Loucy (cell line): ENCODE measurements around the gene ICAM5.
A peak's percentile ranks its signal among the peaks of the same experiment; 100 is the strongest.

ENCODE experiments used
- H2AFZ ChIP-seq: fragments of 200-600 bp; sonication (generic); 2 replicates; pipeline ENCODE4 v1.6.0; 2016; ENCODE audit warnings: antibody characterized with exemption, mild to moderate bottlenecking, low read length, moderate library complexity
- H3F3A ChIP-seq: fragments of 200-600 bp; 2 replicates; pipeline ENCODE4 v1.6.0; 2016; ENCODE audit warnings: antibody characterized with exemption, low read depth, mild to moderate bottlenecking
- H3K27me3 ChIP-seq: fragments of 200-600 bp; sonication (generic); 2 replicates; pipeline ENCODE4 v1.6.1; 2014; ENCODE audit warnings: low read length, mild to moderate bottlenecking; ENCODE audit not compliant: insufficient read depth, poor library complexity, severe bottlenecking
- H3K36me3 ChIP-seq: fragments of 200-600 bp; sonication (generic); 2 replicates; pipeline ENCODE4 v1.6.1; 2016; ENCODE audit warnings: low read length; ENCODE audit not compliant: insufficient read depth
- H3K4me1 ChIP-seq: fragments of 200-600 bp; sonication (generic); 2 replicates; pipeline ENCODE4 v1.5.1; 2014; ENCODE audit warnings: low read length, mild to moderate bottlenecking; ENCODE audit not compliant: insufficient read depth, poor library complexity, severe bottlenecking
- H3K4me2 ChIP-seq: fragments of 200-600 bp; sonication (generic); 2 replicates; pipeline ENCODE4 v1.6.0; 2014; ENCODE audit warnings: antibody characterized with exemption, low read length, low read depth, mild to moderate bottlenecking; ENCODE audit not compliant: poor library complexity, severe bottlenecking
- H3K4me3 ChIP-seq: fragments of 200-600 bp; sonication (generic); 2 replicates; pipeline ENCODE4 v1.5.1; 2014; ENCODE audit warnings: low read length, mild to moderate bottlenecking, mixed read lengths; ENCODE audit not compliant: poor library complexity, severe bottlenecking
- H3K79me2 ChIP-seq: fragments of 200-600 bp; sonication (generic); 2 replicates; pipeline ENCODE4 v1.6.1; 2014; ENCODE audit warnings: low read length; ENCODE audit not compliant: insufficient read depth
- H3K9ac ChIP-seq: fragments of 200-600 bp; sonication (generic); 2 replicates; pipeline ENCODE4 v1.6.0; 2014; ENCODE audit warnings: mild to moderate bottlenecking, low read depth, low read length, moderate library complexity; ENCODE audit not compliant: poor library complexity, severe bottlenecking
- H3K9me2 ChIP-seq: fragments of 200-600 bp; sonication (generic); replicated peaks from 2 replicates; pipeline ENCODE4 v1.6.1; 2016; ENCODE audit warnings: low read depth, low read length, mixed read lengths
- H3K9me3 ChIP-seq: fragments of 200-600 bp; sonication (generic); 2 replicates; pipeline ENCODE4 v1.6.1; 2014; ENCODE audit warnings: mild to moderate bottlenecking, antibody characterized with exemption, low read length, low read depth; ENCODE audit not compliant: insufficient read depth
- H4K20me1 ChIP-seq: fragments of 200-600 bp; sonication (generic); 2 replicates; pipeline ENCODE4 v1.6.0; 2014; ENCODE audit warnings: antibody characterized with exemption, low read length, mild to moderate bottlenecking; ENCODE audit not compliant: insufficient read depth, poor library complexity, severe bottlenecking
- CTCF ChIP-seq: fragments of 200-600 bp; sonication (generic); conservative IDR thresholded peaks from 2 replicates; pipeline ENCODE4 v1.5.1; 2014; ENCODE audit warnings: mild to moderate bottlenecking, antibody characterized with exemption, low read length
- EZH2phosphoT487 ChIP-seq: fragments of 200-600 bp; IDR thresholded peaks from 2 replicates; pipeline ENCODE4 v1.6.1; 2018; ENCODE audit warnings: antibody characterized with exemption, mild to moderate bottlenecking, moderate library complexity, borderline replicate concordance

Gene ICAM5

GRCh38 chr19:10338940-10339339, 49.2 kb downstream of the ICAM5 start:
- no peaks in the 10 kb centered on the region for H3K9me3 ChIP-seq
- no peaks in the 10 kb centered on the region for H3K27me3 ChIP-seq
- peaks cover 39% of the 10 kb centered on the region for H3K79me2 ChIP-seq
- peak overlapping the region; percentile 95 for H3K4me2 ChIP-seq
- H3K4me3 ChIP-seq: peak overlapping the region; percentile 88
- peaks cover 29% of the 10 kb centered on the region for H3K4me1 ChIP-seq
- H4K20me1 ChIP-seq: peaks cover 9% of the 10 kb centered on the region
- H3K9me2 ChIP-seq: no peaks in the 10 kb centered on the region
- peak overlapping the region; percentile 88 for H3K9ac ChIP-seq
- H2AFZ ChIP-seq: peak overlapping the region; percentile 90
- H3F3A ChIP-seq: 0 out of 2 replicates have a peak, but pooled peaks cover 4% of the 10 kb centered on the region
- TF ChIP-seq CTCF: no peak
- no peak for TF ChIP-seq EZH2phosphoT487
- no peaks in the 10 kb centered on the region for H3K36me3 ChIP-seq

GRCh38 chr19:10339380-10339960, 49.7 kb downstream of the ICAM5 start, which contains the start of gene ICAM3:
Gene ICAM3 (minus strand): TSS chr19:10339624. CDS start chr19:10339614, 10 bp downstream.
- no peaks in the 10 kb centered on the region for H3K9me3 ChIP-seq
- H3K4me1 ChIP-seq: peaks cover 24% of the 10 kb centered on the region
- H3K4me3 ChIP-seq: peak within 1 kb of the TSS; percentile 88
- H2AFZ ChIP-seq: peak within 1 kb of the TSS; percentile 90
- H3K9me2 ChIP-seq: no peaks in the 10 kb centered on the region
- no peaks in the 10 kb centered on the region for H3K27me3 ChIP-seq
- H3K79me2 ChIP-seq: peaks cover 33% of the 10 kb centered on the region
- peak within 1 kb of the TSS; percentile 88 for H3K9ac ChIP-seq
- peaks cover 4% of the 10 kb centered on the region for H4K20me1 ChIP-seq
- H3K36me3 ChIP-seq: no peaks in the 10 kb centered on the region
- peak within 1 kb of the TSS; percentile 95 for H3K4me2 ChIP-seq
- H3F3A ChIP-seq: no peaks in the 10 kb centered on the region
- TF ChIP-seq CTCF: no peak
- no peak for TF ChIP-seq EZH2phosphoT487

GRCh38 chr19:10339977-10340376, 50.2 kb downstream of the ICAM5 start:
- H3K36me3 ChIP-seq: no peaks in the 10 kb centered on the region
- peak overlapping the region; percentile 95 for H3K4me2 ChIP-seq
- H3K4me3 ChIP-seq: peak overlapping the region; percentile 88
- TF ChIP-seq CTCF: no peak
- no peak for TF ChIP-seq EZH2phosphoT487
- H3F3A ChIP-seq: no peaks in the 10 kb centered on the region
- peaks cover 2% of the 10 kb centered on the region for H4K20me1 ChIP-seq
- no peaks in the 10 kb centered on the region for H3K27me3 ChIP-seq
- H3K9me3 ChIP-seq: no peaks in the 10 kb centered on the region
- peak overlapping the region; percentile 90; the same call in 1 of the 2 replicates for H2AFZ ChIP-seq
- no peaks in the 10 kb centered on the region for H3K9me2 ChIP-seq
- H3K9ac ChIP-seq: peak overlapping the region; percentile 88
- peaks cover 28% of the 10 kb centered on the region for H3K79me2 ChIP-seq
- peaks cover 23% of the 10 kb centered on the region for H3K4me1 ChIP-seq
